Loucy (cell line): ENCODE results near the gene FHAD1.

ENCODE experiments used
- H2AFZ ChIP-seq: fragments of 200-600 bp; sonication (generic); 2 replicates; pipeline ENCODE4 v1.6.0; 2016; ENCODE audit warnings: antibody characterized with exemption, mild to moderate bottlenecking, low read length, moderate library complexity
- H3F3A ChIP-seq: fragments of 200-600 bp; 2 replicates; pipeline ENCODE4 v1.6.0; 2016; ENCODE audit warnings: antibody characterized with exemption, low read depth, mild to moderate bottlenecking
- H3K27me3 ChIP-seq: fragments of 200-600 bp; sonication (generic); 2 replicates; pipeline ENCODE4 v1.6.1; 2014; ENCODE audit warnings: low read length, mild to moderate bottlenecking; ENCODE audit not compliant: insufficient read depth, poor library complexity, severe bottlenecking
- H3K36me3 ChIP-seq: fragments of 200-600 bp; sonication (generic); 2 replicates; pipeline ENCODE4 v1.6.1; 2016; ENCODE audit warnings: low read length; ENCODE audit not compliant: insufficient read depth
- H3K4me1 ChIP-seq: fragments of 200-600 bp; sonication (generic); 2 replicates; pipeline ENCODE4 v1.5.1; 2014; ENCODE audit warnings: low read length, mild to moderate bottlenecking; ENCODE audit not compliant: insufficient read depth, poor library complexity, severe bottlenecking
- H3K4me2 ChIP-seq: fragments of 200-600 bp; sonication (generic); 2 replicates; pipeline ENCODE4 v1.6.0; 2014; ENCODE audit warnings: antibody characterized with exemption, low read length, low read depth, mild to moderate bottlenecking; ENCODE audit not compliant: poor library complexity, severe bottlenecking
- H3K4me3 ChIP-seq: fragments of 200-600 bp; sonication (generic); 2 replicates; pipeline ENCODE4 v1.5.1; 2014; ENCODE audit warnings: low read length, mild to moderate bottlenecking, mixed read lengths; ENCODE audit not compliant: poor library complexity, severe bottlenecking
- H3K79me2 ChIP-seq: fragments of 200-600 bp; sonication (generic); 2 replicates; pipeline ENCODE4 v1.6.1; 2014; ENCODE audit warnings: low read length; ENCODE audit not compliant: insufficient read depth
- H3K9ac ChIP-seq: fragments of 200-600 bp; sonication (generic); 2 replicates; pipeline ENCODE4 v1.6.0; 2014; ENCODE audit warnings: mild to moderate bottlenecking, low read depth, low read length, moderate library complexity; ENCODE audit not compliant: poor library complexity, severe bottlenecking
- H3K9me2 ChIP-seq: fragments of 200-600 bp; sonication (generic); replicated peaks from 2 replicates; pipeline ENCODE4 v1.6.1; 2016; ENCODE audit warnings: low read depth, low read length, mixed read lengths
- H3K9me3 ChIP-seq: fragments of 200-600 bp; sonication (generic); 2 replicates; pipeline ENCODE4 v1.6.1; 2014; ENCODE audit warnings: mild to moderate bottlenecking, antibody characterized with exemption, low read length, low read depth; ENCODE audit not compliant: insufficient read depth
- H4K20me1 ChIP-seq: fragments of 200-600 bp; sonication (generic); 2 replicates; pipeline ENCODE4 v1.6.0; 2014; ENCODE audit warnings: antibody characterized with exemption, low read length, mild to moderate bottlenecking; ENCODE audit not compliant: insufficient read depth, poor library complexity, severe bottlenecking
- EZH2phosphoT487 ChIP-seq: fragments of 200-600 bp; IDR thresholded peaks from 2 replicates; pipeline ENCODE4 v1.6.1; 2018; ENCODE audit warnings: antibody characterized with exemption, mild to moderate bottlenecking, moderate library complexity, borderline replicate concordance
- TF ChIP-seq, protein P1 (sequence below): fragments of 200-600 bp; sonication (generic); conservative IDR thresholded peaks from 2 replicates; pipeline ENCODE4 v1.5.1; 2014; ENCODE audit warnings: mild to moderate bottlenecking, antibody characterized with exemption, low read length

The FHAD1 gene

DNA sequence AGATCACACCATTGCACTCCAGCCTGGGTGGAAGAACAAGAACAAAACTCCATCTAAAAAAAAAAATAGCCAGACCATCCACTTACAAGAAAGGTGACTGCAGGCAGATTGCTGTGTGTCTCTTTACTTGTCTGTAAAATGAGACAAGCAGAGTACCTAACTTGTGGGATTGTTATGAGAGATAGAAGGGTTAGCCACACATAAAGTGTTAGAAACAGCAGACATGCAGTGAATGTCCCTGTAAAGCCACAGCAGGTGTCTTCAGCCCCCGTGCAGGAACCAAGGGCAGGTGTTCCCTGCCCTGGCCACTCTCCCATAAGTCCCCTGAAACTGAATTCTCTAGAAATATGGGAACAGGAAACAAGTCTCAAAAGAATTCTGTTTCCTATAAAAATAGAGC lies 121.9 kb downstream of the FHAD1 start:
- no peaks in the 10 kb centered on the region for H3F3A ChIP-seq
- no peaks in the 10 kb centered on the region for H3K79me2 ChIP-seq
- no peaks in the 10 kb centered on the region for H3K9me3 ChIP-seq
- H2AFZ ChIP-seq: no peak overlapping the region
- no peaks in the 10 kb centered on the region for H3K4me1 ChIP-seq
- no peaks in the 10 kb centered on the region for H4K20me1 ChIP-seq
- no peaks in the 10 kb centered on the region for H3K9me2 ChIP-seq
- H3K9ac ChIP-seq: no peak overlapping the region
- H3K36me3 ChIP-seq: no peaks in the 10 kb centered on the region
- no peak overlapping the region for H3K4me2 ChIP-seq
- H3K4me3 ChIP-seq: no peak overlapping the region
- H3K27me3 ChIP-seq: no peaks in the 10 kb centered on the region
- no peak for TF ChIP-seq EZH2phosphoT487
- TF ChIP-seq, protein P1, sequence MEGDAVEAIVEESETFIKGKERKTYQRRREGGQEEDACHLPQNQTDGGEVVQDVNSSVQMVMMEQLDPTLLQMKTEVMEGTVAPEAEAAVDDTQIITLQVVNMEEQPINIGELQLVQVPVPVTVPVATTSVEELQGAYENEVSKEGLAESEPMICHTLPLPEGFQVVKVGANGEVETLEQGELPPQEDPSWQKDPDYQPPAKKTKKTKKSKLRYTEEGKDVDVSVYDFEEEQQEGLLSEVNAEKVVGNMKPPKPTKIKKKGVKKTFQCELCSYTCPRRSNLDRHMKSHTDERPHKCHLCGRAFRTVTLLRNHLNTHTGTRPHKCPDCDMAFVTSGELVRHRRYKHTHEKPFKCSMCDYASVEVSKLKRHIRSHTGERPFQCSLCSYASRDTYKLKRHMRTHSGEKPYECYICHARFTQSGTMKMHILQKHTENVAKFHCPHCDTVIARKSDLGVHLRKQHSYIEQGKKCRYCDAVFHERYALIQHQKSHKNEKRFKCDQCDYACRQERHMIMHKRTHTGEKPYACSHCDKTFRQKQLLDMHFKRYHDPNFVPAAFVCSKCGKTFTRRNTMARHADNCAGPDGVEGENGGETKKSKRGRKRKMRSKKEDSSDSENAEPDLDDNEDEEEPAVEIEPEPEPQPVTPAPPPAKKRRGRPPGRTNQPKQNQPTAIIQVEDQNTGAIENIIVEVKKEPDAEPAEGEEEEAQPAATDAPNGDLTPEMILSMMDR: no peak

DNA sequence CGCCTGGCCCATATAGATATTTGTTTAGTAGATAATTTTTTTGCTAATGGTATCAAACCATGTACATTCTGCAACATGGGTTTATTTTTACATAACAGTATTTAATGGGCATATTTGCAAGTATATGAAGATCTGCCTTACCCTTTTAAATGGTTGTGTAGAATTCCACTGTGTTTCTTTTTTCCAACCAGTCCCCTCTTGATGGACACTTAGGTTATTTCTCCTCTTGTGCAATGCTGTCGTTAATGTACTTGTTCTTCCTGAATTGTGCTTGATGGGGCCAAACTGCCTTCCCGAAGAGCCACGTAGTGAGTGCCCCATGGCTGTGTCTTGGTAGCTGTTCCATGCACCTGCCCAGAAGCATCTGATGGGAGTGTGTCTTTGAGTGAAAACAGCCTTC lies 123.2 kb downstream of the FHAD1 start:
- no peaks in the 10 kb centered on the region for H3K36me3 ChIP-seq
- H3K9ac ChIP-seq: no peak overlapping the region
- no peaks in the 10 kb centered on the region for H3K9me2 ChIP-seq
- H3F3A ChIP-seq: no peaks in the 10 kb centered on the region
- H3K9me3 ChIP-seq: no peaks in the 10 kb centered on the region
- H4K20me1 ChIP-seq: no peaks in the 10 kb centered on the region
- no peak overlapping the region for H2AFZ ChIP-seq
- H3K4me2 ChIP-seq: no peak overlapping the region
- H3K4me3 ChIP-seq: no peak overlapping the region
- no peaks in the 10 kb centered on the region for H3K27me3 ChIP-seq
- TF ChIP-seq EZH2phosphoT487: no peak
- TF ChIP-seq, protein P1: no peak
- no peaks in the 10 kb centered on the region for H3K4me1 ChIP-seq
- H3K79me2 ChIP-seq: no peaks in the 10 kb centered on the region

DNA sequence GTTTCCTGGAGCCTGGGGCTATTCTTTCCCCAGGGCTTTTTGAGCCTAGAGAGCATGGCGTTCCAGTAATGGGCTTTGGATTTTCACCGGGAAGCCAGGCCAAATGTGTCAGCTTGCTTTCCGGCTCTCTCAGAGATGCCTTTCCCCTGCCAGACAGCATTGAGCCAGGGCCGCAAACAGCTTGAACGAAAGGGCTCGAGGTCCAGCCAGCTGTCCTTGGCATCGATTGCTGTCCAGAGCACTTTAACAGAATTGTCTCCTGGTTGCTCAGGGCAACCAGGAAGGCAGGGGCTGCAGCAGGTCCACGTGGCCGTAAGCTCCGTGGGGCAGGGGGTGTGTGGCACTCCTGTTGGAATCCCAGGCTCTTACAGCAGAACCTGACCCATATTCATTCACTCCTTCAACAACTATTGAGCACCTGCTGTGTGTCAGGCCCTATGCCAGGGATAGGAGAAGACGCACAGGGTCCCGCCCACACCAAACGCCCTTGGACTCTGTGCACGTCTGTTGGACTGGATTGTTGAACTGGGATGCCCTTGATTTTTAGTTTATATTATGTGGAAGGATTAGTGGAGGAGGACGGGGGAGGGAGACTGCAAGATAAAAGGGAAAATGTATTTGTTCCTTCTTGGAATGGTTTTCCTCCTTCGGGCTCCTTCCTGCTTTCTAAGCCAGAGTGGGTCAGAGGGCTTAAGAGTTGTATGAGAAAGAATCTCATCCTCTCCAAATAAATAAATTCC lies 123.9 kb downstream of the FHAD1 start:
- Histone ChIP-seq H3K9me3 (no peaks in the 10 kb centered on the region), H3K9me2 (no peaks in the 10 kb centered on the region), H3K27me3 (no peaks in the 10 kb centered on the region), H3K79me2 (no peaks in the 10 kb centered on the region), H3K4me3 (no peak overlapping the region), H3K4me2 (no peak overlapping the region), H4K20me1 (no peaks in the 10 kb centered on the region), H3K36me3 (no peaks in the 10 kb centered on the region), H3K4me1 (no peaks in the 10 kb centered on the region), H3K9ac (no peak overlapping the region), H3F3A (no peaks in the 10 kb centered on the region), H2AFZ (no peak overlapping the region)
- no peak for TF ChIP-seq EZH2phosphoT487
- TF ChIP-seq, protein P1: no peak
